Superior temporal gyrus (tissue), 1 donor: Measurements from ENCODE around the gene STEAP3.
A peak's percentile ranks its signal among the peaks of the same experiment; 100 is the strongest.
"Not testable (repeated sequence)": the region's sequence is repeated elsewhere in the genome, so short reads cannot be mapped to it uniquely, and the experiment has no call there.

ENCODE experiments used
- DNase-seq: peaks from one replicate; pipeline ENCODE4 v3.0.0-alpha.2; 2016; ENCODE audit errors: extremely low spot score

The STEAP3 gene

DNA sequence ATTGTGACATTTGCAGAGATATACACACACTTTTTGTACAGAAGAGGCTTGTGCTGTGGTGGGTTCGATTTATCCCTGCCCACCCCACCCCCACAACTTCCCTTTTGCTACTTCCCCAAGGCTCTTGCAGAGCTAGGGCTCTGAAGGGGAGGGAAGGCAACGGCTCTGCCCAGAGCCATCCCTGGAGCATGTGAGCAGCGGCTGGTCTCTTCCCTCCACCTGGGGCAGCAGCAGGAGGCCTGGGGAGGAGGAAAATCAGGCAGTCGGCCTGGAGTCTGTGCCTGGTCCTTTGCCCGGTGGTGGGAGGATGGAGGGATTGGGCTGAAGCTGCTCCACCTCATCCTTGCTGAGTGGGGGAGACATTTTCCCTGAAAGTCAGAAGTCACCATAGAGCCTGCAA lies 40.0 kb downstream of the STEAP3 start:
- no peak for DNase-seq

DNA sequence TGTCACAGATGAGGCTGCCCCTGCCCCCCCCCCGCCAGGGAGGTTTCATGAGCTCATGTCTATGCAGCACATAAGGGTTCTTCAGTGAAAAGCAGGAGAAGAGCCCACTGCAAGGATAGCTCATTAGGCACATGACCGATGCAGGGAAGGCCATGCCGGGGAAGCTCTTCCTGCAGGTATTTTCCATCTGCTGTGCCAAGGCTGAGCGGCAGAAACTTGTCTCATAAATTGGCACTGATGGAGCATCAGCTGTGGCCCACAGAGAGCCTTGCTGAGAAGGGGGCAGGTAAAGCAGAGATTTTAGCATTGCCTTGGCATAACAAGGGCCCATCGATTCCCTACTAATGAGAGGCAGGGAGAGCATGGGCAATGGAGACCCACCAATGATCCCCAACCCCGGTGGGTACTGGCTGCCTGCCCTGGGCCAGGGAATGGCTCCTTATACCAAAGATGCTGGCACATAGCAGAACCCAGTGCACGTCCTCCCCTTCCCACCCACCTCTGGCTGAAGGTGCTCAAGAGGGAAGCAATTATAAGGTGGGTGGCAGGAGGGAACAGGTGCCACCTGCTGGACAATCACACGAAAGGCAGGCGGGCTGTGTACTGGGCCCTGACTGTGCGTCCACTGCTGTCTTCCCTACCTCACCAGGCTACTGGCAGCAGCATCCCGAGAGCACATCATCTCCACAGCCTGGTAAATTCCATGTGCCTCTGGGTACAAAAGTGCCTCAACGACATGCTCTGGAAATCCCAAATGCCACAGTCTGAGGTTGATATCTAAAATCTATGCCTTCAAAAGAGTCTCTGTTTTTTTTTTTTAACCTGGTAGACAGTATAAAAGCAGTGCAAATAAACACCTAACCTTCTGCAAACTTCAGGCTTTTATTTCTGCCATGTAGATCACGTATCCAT lies 41.4 kb downstream of the STEAP3 start:
- no peak for DNase-seq

DNA sequence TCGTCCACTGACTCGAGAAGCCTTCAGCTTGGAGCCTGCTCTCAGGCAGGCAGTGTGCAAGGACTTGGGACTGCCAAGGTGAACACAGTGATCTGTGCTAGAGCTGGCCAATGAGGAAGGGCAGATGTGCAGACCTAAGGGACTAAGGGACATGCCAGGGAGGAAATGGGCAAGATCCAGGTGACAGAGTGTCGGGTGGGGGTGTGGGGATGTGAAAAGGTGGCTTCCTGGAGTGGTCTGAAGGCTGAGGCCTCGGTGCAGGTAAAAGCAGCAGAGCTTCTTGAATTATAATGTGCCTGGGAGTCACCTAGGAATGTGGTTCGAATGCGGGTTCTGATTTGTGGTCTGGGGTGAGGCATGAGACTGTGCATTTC lies 42.0 kb downstream of the STEAP3 start:
- no peak for DNase-seq

DNA sequence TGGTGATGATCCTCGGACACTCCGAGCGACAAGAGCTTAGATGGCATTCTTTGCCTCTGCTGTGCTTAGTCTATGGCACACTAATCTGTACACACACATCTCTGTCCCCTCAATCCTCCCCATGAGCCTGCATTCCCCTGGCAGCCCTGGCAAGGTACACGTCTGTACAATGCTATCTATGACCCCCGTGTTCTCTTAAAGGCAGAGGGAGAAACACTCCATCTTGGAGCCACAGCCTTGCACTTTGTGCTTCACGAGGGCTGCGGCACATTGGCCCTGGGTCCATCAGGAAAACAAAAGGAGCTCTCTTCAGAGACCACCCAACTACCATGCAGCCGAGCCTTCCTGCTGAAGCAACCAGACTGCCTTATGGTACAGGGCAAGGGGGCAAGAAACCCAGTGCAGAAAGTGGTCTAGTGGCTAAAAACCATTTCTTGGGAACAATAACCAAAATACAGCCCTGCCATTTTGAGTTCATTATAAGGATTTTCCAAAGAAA lies 42.5 kb downstream of the STEAP3 start:
- no peak for DNase-seq

GRCh38 chr2:119267604-119268003 lies 44.0 kb downstream of the STEAP3 start:
- DNase-seq: no peak

GRCh38 chr2:119276864-119277263 lies 53.2 kb downstream of the STEAP3 start:
- no peak for DNase-seq

DNA sequence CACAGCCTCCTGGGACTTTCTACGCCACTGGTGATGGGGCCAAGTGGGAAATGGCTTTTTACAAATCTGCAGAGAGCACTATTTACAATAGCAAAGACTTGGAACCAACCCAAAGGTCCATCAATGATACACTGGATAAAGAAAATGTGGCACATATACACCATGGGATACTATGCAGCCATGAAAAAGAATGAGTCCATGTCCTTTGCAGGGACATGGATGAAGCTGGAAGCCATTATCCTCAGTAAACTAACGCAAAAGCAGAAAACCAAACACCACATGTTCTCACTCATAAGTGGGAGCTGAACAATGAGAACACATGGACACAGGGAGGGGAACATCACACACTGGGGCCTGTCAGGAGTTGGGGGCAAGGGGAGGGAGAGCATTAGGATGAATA lies 54.8 kb downstream of the STEAP3 start:
- not testable (repeated sequence) for DNase-seq

GRCh38 chr2:119278946-119279345 lies 55.3 kb downstream of the STEAP3 start:
- no peak for DNase-seq

GRCh38 chr2:119279666-119280065 lies 56.0 kb downstream of the STEAP3 start:
- no peak for DNase-seq

DNA sequence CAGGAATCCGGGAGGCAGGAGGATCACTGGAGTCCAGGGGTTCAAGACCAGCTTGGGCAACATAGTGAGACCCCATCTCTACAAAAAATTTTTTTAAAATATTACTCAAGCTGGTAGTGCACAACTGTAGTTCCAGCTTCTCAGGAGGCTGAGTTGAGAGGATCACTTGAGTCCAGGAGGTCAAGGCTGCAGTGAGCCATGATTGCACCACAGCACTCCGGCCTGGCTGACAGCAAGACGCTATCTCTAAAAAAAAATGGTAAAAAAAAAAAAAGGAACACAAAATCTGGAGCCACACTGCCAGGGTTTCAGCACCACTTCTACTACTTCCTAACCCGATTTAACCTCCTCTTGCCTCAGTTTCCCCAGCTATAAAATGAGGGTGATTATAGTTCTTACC lies 57.0 kb downstream of the STEAP3 start:
- no peak for DNase-seq

DNA sequence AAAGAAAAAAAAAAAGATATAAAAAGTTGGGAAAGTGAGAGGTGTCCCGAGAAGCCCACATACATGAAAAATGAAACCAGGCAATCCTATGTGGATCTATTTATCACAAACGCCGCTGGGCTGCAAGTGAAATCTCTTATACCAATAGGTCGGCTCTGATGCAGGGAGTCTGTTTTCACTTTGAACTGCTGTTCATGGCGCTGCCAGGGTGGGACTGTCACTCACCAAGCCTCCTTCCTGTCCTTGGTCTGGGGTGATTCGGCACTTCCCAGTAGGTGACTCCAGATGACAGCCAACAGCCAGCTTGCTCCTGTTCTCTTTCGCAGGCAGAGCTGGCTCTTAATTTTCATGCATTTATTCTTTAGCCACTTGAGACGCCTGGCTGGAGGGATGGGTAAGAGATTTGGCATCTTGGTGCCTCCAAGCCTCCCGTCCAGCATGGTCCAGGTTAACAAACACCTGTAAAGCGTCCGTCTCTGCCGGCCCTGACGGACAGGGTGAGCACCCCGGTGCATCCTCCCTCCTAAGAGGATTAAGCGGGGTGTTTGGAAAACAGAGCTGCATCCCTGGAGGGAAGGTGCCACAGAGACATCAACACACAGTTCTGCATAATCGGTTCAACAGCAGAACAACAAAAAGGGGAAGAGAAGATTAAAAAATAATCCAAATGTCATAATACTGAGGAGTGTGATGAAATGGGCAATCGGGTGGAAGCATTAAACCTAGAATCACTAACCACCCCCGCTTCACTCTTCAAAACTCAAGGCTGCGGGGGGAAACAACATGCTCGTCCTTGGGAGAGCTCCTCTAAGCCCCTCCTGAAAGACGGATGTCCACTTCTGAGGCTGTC lies 58.7 kb downstream of the STEAP3 start:
- DNase-seq: peak; percentile 26

- peak; percentile 85 for DNase-seq
Measured at GRCh38 chr2:119282996-119283511, 59.4 kb downstream of the STEAP3 start.

DNA sequence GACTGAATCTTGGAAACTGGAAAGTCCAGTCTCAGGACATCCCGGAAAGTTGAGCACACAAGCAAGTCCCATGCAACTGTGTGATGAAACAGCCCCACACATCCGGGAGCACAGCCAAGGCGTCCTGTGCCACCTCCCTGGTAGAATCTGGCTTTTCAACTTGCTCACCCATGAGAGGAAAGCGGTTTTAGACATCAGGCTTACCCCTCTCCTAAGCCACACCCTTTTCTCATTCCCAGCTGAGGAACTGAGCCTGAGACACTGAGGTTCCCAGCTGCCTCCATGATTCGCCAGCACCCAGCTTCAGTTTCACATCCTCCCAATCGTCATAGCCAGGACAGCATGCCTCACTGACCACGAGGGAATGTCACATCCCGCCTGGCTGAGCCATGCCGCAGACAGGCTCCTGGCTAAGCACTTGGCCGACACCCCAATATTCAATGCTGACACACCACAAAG lies 60.3 kb downstream of the STEAP3 start:
- peak; percentile 73 for DNase-seq

GRCh38 chr2:119286661-119287060 lies 63.0 kb downstream of the STEAP3 start:
- no peak for DNase-seq

- no peak for DNase-seq
Measured at GRCh38 chr2:119288576-119288975, 64.9 kb downstream of the STEAP3 start.

DNA sequence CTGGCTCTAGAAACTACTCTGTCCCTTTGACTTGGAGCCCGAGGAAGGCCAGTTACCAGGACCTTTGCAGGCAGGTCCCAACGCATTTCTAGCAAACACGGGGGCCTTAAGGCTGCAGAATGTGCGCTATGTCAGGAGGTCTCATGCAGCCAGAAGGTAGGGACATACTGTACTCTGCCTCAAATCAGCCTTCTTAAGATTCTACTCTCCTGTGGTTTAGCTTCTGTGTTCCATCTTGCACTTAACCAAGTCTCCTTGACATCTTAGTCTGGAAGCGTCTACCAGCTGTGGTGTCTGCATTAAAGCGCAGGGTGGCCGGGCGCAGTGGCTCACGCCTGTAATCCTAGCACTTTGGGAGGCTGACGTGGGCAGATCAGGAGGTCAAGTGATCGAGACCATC lies 65.5 kb downstream of the STEAP3 start:
- peak; percentile 30 for DNase-seq

GRCh38 chr2:119289642-119290041 lies 66.0 kb downstream of the STEAP3 start:
- DNase-seq: no peak

DNA sequence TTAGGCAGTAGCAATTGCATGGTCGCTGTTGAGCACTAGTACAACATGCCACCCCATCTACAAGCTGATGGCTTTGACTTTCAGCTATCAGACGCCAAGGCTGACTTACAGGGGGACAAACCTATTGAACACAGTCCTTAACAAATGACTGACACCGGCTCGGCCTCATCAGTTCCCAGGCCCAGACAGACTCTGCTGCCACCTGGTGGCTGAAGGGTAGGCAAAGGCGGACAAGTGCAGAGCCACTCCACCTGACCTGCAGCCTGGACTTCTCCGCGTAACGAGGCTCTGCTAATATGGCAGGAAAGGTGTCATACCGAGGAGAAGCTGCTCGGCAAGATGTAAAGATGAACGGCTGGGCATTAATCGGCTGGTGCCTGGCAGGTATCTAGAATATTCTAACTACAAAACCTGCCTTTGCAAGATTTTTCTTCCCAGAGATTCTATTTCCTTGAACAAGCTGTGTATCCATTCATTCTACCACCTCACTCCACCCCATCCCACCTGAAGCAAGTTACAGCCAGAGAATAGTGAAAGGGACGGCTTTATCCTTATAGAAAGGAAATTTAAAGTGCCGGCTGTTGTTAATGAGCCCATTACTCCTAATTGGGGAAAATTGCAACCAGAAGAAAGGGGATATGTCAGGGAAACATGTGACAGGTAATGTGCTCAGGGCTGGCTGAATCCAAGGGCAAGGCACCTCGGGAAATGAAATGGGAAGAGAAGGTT lies 67.4 kb downstream of the STEAP3 start:
- DNase-seq: peak; percentile 39

DNA sequence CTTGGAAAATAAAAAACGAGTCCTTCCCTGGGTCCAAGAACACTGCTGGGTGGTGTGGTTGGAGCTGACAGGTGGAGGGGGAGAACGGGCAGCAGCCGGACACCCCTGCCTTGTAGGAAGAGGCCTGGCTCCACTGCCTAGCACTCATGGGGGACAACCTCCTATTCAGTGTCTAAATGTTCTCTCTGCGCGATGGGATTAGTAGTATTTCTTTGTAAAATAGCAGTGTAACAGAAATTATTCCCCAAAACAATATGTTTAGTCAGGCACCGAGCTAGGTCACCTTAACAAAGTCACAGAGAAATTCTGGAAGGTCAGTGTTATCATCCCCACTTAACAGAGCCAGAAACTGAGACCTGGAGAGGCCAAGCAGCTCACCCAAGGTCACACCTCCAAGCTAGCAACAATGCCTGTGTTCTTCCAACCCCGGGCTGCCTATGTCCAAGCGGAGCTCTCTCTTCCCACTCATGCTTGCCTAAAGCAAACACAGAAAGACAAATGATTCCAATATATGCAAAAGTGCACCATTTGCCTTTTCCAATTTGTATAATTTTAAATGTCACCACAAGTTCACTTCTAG lies 68.0 kb downstream of the STEAP3 start:
- no peak for DNase-seq

GRCh38 chr2:119292226-119292625 lies 68.6 kb downstream of the STEAP3 start:
- no peak for DNase-seq

DNA sequence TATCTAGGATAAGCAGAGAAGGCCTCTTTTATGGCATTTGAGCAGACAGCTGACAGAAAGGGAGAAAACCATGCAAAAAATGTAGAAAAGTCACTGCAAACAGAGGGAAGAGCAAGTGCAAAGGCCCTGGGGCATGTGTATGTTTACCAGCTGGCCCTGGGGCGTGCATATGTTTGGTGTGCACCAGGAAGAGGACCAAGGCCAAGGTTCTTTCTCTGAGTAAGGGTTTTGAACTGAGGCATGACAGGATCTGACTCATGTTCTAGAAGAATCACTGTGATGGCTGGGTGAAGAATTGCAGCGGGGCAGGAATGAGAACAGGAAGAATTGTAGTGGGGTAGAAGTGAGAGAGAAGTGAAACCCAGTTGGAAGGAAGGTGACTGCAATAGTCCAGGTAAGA lies 69.6 kb downstream of the STEAP3 start:
- DNase-seq: no peak
